NCI-H226 (cell line): ENCODE data around the gene ACAN.

Experiments
- DNase-seq: peaks from one replicate; pipeline ENCODE4 v3.0.0-alpha.2; 2015

Gene ACAN

DNA sequence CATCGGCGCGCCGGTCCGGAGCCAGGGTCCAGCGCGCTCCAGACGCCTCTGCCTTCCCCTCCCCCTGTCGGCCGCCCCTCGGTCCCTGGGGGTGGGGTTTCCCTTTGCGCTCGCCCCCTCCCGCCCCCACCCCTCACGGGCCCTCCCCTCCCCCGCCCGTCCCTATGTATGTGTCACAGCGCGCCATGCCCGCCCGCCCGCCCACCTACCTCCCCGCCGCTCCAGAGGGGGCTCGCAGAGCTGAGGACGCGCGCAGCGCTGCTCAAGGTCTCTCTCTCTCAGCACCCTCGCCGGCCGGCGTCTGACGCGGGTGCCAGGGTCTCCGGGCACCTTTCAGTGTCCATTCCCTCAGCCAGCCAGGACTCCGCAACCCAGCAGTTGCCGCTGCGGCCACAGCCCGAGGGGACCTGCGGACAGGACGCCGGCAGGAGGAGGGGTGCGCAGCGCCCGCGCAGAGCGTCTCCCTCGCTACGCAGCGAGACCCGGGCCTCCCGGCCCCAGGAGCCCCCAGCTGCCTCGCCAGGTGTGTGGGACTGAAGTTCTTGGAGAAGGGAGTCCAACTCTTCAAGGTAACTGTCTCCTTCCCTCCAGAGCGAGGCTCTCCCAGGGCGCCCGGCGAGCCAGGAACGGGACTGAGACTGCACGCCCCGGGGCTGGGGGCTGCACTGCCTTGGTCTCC lies at the start of gene ACAN:
TSS of gene ACAN (plus strand) at position 196 of the 679 bp plus-strand sequence. CDS start 32,771 bp downstream, outside the sequence.
- DNase-seq, result no peak

DNA sequence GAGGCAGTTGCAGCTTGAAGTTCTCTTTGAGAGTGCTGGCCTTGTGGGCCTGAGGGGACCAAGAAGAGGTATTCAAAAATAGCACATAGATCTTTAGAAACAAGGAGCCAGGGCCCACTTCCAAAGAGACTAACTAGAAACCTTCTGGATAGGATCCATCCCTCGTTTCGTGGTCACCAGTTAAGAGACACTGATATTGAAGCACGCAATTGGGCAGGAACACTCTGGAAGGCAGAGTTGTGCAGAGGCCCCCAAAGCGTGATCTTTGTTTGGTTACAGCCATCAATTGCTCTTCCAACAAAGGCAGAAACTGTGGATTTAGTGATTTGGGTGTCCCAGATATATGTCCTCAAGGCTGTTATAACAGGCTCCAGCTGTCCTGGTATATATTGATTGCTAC lies 46.7 kb upstream of the ACAN start:
- DNase-seq, result no peak

DNA sequence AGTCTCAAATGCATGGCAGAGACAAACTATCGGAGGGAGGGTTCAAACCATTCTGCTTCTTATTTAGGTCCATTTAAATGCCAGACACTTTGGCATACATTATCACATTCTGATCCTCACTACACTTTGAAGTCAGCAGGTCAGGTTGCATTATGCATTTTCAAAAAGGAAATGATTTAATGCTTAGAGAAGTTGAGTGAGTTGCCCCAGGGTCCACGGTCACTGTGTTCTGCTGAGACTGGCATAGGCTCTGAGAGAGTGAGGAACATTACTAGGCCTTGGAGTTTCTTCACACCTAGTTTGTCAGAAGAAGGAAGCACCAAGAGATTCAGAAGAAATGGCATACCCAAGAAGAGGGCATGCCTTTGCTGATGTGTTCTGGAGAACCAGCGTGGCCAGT lies 46.3 kb upstream of the ACAN start:
- no peak for DNase-seq

DNA sequence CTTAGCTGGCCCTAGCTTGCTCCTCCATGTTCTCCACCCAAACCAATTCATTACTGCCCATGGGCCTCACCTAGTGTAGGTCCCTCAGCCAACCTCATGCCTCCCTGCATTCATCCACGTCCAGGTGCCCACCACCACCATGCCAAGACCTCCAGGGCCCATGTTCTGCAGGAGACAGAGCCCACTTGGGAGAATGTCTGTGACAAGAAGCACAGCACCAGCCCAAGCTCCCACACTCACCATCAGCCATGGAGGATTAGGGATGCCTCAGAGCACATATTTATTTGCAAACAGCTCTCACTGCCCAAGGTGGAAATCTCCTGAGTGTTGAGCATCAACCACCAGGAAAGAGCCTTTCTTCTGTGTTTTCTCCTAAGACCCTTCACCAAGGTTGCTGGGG lies 43.4 kb upstream of the ACAN start:
- DNase-seq, result no peak

DNA sequence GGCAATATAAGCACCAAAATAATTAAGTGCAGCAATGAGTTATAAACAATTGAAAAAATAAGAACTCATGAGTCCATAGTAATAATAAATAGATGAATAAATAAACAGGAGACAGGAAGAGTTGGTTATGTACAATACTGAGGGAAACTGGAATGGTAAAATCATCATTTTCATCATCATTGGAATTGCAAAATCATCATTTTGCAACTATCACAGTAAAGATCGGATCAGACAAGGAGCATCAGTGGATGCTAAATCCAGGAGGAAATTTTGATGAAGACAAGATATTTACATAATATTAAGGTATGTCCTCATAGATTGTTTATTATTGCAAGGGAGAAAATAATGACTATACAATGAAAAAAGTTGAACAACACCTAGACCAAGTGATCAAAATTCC lies 38.8 kb upstream of the ACAN start:
- DNase-seq, result no peak

DNA sequence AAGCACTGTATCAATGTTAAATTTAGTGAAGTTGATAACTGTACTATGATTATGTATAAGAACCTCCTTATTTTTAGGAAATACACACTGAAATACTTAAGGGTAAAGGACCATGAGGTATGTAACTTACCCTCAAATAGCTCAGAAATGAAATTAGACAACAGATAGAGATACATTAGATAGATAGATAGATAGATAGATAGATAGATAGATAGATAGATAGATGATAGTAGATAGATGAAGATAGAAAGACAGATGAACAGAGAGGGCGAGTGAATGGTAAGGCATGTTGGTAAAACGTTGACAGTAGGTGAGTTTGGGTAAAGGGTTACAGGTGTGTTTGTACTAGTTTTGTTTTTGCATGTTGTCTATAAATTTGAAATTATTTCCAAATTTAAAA lies 38.0 kb upstream of the ACAN start:
- no peak for DNase-seq

DNA sequence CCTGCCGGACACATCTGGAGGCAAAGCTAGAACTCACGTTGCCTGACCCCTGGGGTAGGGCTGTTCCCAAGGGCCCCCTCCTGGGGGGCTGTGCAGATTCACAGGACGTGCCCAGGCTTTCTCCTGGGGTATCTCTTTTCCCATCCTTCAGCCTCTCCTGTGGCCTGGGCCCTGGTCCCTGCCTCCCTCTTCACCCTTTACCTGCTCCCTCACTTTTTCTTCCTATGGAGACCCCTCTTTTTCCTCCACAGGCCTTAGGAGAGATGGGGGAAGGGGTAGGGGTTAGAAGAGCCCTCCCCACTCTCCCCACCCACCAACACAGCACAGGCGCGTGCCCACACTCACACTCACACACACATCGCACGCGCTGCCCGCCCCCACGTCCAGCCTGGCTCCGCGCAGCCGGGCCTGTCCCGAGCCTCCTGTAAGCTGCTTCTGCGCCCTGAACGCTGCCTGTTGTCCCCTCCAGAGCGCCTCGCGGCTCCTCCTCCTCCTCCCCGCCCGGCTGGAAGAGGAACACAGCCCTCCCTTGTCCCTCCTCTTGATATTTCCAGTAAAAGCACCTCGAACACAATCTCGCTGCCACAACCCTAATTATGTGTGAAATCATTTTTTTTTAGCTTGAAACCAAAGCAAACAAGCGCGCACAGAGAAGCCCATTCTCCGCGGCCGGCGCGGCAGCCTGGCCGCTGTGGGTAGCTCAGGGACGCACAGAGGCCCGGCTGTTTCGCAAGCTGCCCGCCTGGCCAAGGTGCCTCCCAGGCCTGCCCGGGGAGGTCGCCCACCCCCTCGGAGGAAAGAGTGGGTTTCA lies 33.9 kb upstream of the ACAN start:
- no peak for DNase-seq

DNA sequence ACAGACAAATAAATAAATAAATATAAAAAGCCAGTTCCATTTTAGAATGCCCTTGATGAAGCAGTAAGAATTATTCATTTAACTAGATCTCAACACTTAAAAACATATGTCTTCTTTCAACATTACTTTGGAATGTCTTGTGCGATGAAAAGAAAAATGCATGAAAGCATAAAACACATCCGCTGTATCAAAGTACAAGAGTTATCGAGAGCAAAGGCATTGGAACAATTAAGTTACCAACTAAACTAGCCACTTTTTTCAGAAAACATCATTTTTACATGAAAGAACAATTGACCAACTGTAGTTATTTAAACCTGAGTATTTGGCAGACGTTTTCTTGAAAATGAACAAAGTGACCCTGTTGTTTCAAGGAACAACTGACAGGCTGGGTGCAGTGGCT lies 27.5 kb upstream of the ACAN start:
- DNase-seq, result no peak

DNA sequence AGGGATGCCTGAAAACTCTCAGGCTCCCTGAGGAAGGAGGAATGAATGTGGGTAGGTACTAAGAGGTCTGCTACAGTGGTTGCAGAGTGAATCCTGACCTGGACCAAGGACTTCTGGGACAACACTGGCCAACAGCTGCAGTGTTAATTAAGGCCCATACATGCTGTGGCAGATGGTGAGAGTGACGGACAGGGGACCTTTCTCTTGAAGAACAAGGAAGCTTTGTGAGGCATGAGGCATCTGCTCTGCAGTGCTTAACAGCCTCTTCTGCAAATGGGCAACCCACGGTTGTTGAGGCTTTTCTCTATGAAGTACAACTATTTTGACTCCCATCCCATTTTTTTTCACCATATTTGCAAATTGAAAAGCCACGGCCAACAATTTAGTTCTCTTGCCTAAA lies 26.6 kb upstream of the ACAN start:
- no peak for DNase-seq

DNA sequence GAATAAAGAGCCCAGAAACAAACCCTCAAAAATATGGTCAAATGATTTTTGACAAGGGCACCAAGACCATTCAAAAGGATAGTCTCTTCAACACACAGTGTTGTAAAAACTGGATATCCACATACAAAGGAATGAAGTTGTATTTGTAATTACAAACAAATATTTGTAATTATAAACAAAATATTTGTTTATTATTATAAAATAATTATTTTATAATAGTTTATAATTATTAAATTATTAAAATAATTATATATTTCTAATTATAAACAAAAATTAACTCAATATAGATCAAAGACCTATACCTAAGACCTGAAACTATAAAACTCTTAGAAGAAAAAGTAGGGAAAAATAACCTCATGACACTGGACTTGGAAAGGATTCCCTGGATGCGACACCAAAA lies 23.3 kb upstream of the ACAN start:
- DNase-seq, result no peak

DNA sequence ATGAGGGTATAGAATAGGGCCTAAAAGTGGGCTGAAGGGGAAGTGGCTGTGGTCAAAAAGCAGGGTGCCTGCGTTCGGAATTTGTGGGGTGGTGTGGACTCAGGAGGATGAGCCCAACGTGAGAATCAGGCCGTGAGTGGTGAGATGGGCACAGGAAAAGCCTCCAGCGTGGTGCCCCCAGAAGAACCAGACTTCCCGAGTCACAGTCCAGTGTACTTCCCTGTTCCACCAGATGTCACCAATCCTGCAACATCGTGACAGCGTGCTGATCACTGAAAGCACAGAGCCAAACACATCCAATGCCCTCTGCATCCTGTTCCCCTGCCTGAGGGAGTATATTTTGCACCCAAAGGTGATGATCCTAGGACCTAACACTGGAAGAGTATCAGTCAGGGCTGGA lies 20.8 kb upstream of the ACAN start:
- no peak for DNase-seq

DNA sequence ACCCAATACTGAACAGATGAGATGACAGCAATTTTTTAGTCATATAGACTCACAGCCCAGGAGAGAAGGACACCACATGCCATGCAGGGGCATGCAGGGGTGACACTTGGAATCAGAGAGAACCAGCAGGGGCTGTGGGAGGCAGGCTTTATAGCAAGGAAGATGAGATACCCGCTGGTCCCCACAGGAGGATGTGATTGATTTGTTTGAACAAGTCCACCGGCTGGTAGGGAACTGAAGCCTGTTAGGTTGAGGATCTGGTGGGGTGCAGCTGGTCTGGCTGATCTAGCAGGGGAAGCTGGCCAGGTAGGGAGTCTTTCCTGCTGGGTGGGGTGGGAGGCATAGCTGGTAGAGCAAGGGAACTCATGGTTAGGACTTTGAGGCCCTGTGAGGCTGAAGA lies 18.0 kb upstream of the ACAN start:
- no peak for DNase-seq

DNA sequence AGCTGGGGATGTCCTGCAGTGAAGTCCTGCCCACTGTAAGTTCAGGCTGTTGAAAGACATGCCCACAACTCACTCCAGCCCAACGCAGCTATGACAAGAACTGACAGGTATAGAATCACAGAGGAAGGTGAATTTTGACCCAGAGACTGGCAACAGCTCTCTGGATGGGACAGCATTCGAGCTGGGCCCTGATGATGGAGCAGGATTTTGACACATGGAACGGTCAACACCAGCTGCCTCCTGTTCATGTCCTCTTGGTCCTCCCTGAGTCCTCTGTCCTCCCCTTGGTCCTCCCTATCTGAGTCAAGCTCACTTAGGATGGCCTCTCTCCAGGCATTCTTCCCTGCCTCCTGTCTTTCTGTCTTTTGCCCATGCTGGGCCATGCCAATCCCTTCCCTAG lies 15.2 kb upstream of the ACAN start:
- no peak for DNase-seq

DNA sequence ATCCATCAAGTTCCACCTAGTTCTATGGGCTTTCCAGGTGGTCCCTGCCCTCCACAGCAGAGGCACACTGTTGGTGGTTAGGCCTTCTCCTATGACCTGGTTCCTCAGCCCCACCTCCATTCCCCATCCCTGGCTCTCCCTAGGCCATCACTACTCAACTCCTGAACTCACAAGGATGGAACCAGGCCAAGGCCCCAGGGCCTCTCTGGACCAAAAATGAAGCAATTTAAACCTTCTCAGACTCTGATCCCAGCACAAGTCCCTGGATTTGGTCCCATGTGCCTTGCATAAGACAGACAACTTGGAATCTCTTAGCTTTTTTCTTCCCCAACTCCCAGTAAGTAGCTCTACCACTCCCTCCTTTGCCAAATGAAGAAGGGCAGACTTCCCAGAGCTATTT lies 14.4 kb upstream of the ACAN start:
- no peak for DNase-seq

DNA sequence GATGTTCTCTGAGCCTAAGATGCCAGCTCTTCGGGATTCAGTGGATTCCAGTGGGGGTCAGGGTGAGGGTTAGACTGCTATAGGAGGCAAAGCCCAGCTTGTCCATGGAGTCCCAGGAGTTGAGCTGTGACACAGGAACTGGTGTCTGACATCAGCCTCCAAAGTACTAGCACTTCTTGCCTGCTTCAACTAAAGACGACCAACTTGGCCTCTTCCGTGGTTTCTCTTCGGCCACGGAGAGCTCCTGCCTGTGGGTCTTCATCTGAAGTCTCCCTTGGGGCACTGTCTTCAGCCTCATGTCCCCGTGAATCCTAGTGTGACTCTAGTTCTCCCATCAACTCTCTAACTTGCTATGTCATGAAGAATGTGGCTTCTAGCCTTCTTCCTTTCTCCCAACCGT lies 12.8 kb upstream of the ACAN start:
- DNase-seq, result no peak

DNA sequence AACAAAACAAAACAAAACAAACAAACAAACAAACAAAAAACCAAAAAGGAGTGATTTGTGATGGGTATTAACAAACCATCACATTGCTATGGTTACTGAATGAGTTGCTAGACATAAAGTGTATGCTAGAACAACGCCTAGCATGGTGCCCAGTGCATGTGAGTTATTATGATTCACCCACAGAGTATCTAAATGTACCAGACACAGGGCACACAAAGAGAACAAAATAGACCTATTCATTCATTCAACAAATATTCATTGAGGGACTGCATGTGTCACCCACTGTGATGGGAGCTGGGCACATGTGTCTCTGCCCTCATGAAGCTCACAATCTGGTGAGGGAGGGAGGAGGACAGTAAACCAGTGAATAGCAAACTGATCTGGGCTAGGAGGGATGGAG lies 11.6 kb upstream of the ACAN start:
- no peak for DNase-seq

DNA sequence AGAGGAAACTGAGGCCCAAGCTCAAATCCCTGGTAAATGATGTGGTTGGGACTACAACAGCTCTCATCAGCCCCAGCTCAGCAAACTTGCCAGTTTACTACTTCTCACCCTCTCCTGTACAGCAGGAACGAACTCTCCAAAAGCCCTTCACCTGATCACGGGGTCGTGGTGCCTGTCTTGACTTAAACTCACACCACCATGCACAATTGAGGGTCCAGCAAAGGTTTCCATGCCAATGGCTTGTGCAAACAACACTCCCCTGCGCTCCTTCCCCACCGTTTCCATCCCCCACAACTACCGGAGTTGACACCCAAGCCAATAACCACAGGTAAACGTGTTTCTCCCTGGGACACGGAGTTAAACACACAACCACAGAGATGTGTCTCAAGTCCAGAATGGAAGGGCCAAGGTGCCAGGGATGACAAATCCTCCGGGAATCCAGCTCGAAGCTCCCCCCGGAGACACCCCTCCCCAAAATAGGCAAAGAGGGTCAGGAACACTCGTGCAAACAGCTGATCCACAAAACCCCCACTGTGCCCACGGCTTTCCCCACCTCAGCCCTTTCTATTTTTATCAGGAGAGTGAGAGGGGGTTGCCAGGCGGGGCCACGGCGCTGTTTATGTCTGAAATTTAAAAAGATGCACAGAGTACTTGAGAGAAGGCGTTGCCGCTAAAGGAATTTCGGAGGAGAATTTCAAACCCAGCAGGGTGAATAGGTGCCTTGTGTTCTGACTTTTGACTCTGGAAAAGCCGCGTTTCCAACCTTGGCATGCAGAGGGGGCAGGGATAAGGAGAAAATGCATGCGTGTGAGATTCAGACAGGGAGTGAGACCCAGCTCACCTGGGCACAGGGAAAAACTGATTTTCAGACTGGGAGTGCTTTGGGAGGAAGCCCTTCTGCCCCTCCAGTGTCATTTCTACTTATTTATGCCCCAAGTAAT lies 10.6 kb upstream of the ACAN start:
- no peak for DNase-seq

DNA sequence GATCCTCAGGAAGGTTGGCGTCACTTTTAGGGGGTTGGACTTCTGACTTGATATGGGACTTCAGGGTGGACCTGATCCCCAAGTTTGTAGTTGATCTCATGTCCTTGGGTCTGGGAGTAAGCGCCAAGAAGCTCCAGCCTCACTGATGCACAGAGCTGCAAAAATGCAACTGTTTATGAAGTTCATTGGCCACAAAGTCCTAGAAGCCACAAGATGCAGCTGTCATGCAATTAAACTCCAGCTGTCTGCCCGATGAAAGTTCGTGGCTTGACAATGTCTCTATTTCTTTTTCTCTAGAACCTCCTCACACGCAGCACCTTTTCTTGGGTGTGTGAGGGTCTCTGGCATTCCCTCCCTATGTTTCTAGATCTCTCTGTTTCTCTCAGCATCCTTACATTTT lies 9.2 kb upstream of the ACAN start:
- DNase-seq, result no peak

DNA sequence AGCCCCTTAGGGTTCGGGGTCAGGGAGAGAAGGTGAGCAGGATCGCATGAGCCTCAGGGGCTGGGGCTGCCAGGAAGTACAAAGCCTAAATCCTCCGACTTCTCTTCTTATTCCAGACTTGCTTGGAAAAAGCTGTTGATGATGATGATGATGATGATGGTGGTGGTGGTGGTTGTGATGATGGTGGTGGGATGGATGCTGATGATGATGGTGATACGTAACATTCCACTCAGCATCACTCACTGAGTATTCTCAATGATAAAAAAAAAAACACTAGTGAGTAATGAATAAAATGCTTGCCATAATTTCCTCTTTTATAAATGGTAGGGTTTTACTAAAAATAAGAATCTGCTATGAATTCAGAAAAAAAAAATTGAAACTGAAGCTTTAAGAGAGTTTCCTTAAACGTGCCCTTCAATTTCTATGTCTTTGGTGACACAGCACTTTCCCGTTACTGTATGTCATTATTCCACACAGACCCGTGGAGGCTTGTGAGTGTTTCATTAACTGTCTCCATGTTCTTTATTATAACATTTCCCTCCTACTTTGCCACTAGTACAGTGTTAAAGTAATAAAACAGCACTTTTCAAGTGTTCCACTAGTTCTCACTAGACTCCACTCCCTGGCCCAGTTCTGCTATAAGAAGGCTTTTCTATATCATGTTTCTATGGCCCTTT lies 5.4 kb upstream of the ACAN start:
- DNase-seq, result no peak

DNA sequence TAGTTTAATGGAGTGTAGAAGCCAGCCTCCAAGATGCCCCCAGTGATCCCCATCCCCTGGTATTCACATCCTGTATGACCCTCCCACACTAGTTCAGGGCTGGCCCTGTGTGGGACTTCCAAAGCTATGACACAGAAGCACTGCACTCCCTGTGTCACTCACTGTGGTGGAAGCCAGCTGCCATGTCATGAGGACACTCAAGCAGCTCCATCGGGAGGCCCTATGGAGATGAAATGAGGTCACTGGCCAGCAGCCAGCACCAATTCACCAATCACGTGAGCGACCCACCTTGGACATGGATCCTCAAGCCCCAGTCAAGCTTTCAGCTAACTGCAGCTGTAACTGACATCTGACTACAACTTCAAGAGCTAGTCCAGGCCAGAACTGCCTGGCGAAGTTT lies 3.9 kb upstream of the ACAN start:
- no peak for DNase-seq

DNA sequence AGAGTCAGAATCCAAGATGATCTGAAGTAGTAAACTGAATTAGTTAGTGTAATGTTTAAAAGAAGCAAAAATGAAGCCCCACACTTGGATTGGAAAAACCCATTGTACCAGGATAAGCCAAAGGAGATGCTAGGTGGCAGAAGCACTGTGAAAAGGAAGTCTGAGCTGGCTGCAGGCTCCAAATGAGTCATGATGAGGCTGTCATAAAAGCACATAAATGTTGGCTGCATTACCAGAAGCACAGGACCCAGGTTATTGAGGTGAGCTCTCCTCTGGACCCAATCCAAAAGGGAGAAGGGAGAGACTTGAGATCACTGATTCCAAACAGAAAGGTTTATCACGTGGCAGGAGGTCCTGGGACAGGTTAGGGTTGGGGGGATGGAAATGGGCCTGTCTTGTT lies 3.2 kb upstream of the ACAN start:
- DNase-seq, result peak; percentile 65

DNA sequence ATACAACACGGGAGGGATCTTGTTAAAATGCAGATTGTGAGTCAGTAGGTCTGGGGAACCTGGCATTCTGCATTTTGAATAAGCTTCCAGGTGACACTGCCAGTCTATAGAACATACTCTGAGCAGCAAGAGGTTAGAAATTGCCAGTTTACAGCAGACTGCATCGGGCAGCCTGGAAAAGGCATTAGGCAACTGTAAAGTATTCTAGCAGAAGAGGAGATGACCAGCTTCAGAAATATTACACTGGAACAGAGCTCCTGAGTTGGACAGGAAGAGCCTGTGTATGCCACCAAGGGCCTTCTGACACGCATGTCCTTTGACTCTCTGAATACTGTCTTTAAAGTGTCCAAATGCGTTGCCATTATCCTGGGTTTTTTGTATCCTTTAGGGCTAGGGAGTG lies 2.5 kb upstream of the ACAN start:
- no peak for DNase-seq
